Measurements from ENCODE around the gene IFNW1.

Gene IFNW1

GRCh38 chr9:21104787-21105186 is 36.8 kb downstream of the IFNW1 start:
- DNase-seq = no peak

GRCh38 chr9:21102305-21102704 is 39.3 kb downstream of the IFNW1 start:
- no peak for DNase-seq

- DNase-seq = no peak
Observed at GRCh38 chr9:21097817-21098216, 43.8 kb downstream of the IFNW1 start.

GRCh38 chr9:21096901-21097255 is 44.8 kb downstream of the IFNW1 start:
- no peak for DNase-seq

- peak; percentile 18 for DNase-seq
Observed at GRCh38 chr9:21096172-21096900, 45.3 kb downstream of the IFNW1 start.

GRCh38 chr9:21095561-21095960 is 46.1 kb downstream of the IFNW1 start:
- DNase-seq = no peak

Data from CD4-positive, alpha-beta T cell treated with Interleukin-6 for 4 hours (primary cell).